GM19043 (cell line): ENCODE data around the gene OTOP2.
"Not testable (repeated sequence)": the region's sequence is repeated elsewhere in the genome, so short reads cannot be mapped to it uniquely, and the experiment has no call there.

Experiments used
- ATAC-seq: cut with Tn5 transposase; IDR thresholded peaks from one replicate; pipeline ENCODE4 v1.9.1; 2021; ENCODE audit warnings: low read depth; ENCODE audit not compliant: unreplicated experiment

The OTOP2 gene

GRCh38 chr17:74969501-74969900 lies 45.4 kb downstream of the OTOP2 start:
- ATAC-seq: not testable (repeated sequence)

- no peak for ATAC-seq
Measured at GRCh38 chr17:74970395-74970794, 46.3 kb downstream of the OTOP2 start.

GRCh38 chr17:74971069-74971841 lies 47.2 kb downstream of the OTOP2 start:
- ATAC-seq: no peak

GRCh38 chr17:74971842-74972106 lies 47.7 kb downstream of the OTOP2 start:
- no peak for ATAC-seq

- no peak for ATAC-seq
Measured at GRCh38 chr17:74972107-74972972, 48.3 kb downstream of the OTOP2 start, which contains the start of gene HID1. HID1 (minus strand) TSS chr17:74972759; CDS start chr17:74972656, 103 bp downstream.

GRCh38 chr17:74972973-74973328 lies 48.9 kb downstream of the OTOP2 start:
- ATAC-seq: no peak

GRCh38 chr17:74975943-74976342 lies 51.9 kb downstream of the OTOP2 start:
- no peak for ATAC-seq

GRCh38 chr17:74977802-74978201 lies 53.7 kb downstream of the OTOP2 start:
- ATAC-seq: no peak

- no peak for ATAC-seq
Measured at GRCh38 chr17:74978240-74978639, 54.2 kb downstream of the OTOP2 start.

- ATAC-seq: no peak
Measured at GRCh38 chr17:74979408-74980146, 55.5 kb downstream of the OTOP2 start.

- no peak for ATAC-seq
Measured at GRCh38 chr17:74981318-74981978, 57.4 kb downstream of the OTOP2 start.

- ATAC-seq: no peak
Measured at GRCh38 chr17:74981979-74982662, 58.0 kb downstream of the OTOP2 start.

- not testable (repeated sequence) for ATAC-seq
Measured at GRCh38 chr17:74982663-74983313, 58.7 kb downstream of the OTOP2 start.
